Colon (tissue), 2 donors: Measurements from ENCODE around the gene USH2A.

Experiments used
- FAIRE-seq: peaks from 2 replicates; lab custom pipeline; 2012; peaks lifted over from hg19 to GRCh38; lab: Jason Lieb, UNC
- donor health status: control.
- donor health status: control.

The USH2A gene

DNA sequence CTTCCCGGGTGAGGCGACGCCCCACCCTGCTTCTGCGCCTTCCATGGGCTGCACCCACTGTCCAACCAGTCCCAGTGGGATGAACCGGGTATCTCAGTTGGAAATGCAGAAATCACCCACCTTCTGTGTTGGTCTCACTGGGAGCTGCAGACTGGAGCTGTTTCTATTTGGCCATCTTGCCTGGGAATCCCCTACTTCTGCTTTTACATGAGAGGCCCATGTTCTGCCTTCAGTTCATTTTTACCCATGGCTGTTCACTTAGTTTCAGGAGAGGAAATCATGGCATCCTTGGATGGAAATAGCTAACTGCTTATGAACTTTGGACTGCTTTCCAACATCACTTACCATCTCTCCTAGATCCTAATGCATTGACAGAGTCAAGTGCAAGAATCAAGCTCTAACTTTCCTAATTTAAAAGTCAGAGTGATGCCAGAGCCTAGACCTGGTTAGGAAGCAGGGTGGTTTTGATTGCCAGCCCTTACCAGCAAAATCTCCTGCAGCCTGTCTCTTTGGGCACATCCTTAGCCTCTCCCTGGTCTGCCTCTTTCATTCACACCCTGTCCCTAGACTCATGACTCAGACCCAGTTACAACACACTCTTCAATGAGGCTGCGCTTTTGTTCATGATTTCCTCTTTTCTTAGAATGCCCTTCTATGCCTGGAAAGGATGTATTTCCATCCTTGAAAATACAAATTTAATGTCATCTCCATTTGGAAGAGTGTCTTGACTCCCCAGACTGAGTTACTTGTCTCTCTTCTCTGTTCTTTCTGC lies 719.0 kb downstream of the USH2A start:
- no peak for FAIRE-seq

DNA sequence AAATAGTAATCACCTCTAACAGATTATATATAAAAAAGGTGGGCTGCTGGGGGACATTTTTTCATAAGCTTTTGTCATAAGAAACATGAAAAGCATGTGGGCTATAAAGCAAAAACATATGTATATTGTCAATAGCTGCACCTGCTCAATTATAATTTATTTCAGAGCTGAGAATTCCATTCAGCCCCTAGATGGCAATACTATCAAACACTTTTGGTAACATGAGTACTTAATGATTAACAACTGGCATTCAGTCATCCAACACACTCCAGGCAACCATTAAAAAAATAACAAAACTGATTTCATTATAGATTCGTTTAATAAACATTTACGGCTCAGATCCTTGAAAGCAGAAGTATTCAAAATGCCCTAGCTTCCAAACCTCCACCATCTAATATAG lies 741.0 kb downstream of the USH2A start:
- FAIRE-seq, result no peak

DNA sequence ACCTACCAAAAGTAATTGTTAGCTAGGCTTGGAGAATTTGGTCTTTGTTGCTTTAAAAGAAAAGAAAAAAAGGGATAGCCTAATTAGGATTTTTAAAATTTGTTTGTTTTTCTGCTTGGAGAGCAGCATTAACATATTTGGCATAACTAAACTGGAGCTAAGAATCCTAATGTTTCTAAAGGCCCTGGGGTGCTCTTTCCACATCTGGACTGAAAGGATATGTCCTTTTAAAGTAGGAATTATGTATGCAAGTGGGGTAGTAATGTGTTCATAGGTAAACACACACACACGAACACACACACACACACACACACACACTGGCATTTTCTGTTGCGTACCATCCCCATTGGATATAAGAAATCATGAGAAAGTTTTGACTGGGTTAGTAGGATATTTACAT lies 742.2 kb downstream of the USH2A start:
- FAIRE-seq, result no peak

DNA sequence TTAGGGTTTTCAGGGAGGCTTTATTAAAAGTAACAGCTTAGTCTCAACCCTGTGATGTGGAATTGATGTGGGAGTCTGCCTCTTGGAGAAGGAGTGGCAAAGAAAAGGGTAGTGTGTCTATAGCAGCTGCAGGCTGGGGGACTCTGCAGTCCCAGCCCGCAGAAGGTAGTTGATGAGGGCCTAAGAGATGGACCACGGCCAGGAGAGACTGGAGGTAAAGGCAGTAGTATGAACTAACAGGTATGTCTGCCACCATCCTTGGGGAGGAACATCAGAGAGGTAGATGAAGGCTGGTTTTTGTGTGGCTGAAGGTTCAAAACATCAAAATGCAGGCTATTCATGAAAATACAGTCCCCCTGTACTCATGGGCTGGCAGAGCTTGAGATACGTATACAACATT lies 744.0 kb downstream of the USH2A start:
- FAIRE-seq, result no peak

DNA sequence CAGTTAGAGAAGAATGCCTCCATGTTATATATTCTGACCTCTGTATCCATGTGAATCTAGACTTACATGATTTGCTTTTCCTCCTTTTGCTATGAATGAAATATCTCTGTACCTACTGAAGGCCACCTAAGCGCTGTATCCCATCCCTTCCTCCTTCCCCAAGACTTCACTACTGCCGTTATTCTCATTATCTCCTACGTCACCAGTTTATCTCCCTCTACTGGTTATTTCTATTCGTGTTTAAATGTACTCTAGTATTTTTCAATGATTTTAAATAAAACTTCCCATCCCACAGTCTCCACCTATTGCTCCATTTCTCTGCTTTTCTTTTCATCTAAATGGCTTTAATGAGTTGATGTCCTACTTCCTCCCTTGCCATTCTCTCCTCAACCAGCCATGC lies 746.1 kb downstream of the USH2A start:
- FAIRE-seq, result no peak

DNA sequence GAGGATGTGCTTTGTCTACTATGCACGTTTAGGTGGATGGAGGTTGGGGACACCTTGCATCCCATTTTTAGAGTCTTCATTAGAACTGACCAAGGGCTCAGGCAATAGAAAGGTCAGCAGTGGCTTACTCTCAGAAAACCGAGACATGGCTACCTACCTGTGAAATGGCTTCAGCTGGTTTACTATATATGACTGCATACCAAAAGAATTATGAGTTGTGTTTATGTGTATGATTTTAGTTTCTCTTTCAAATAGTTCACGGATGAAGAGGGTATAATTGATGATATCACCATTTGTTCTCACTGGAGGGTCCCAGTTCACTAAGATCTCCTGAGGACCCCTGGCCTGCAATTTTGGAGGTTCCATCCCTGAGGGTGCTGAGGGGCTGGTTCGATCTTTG lies 749.3 kb downstream of the USH2A start:
- FAIRE-seq, result no peak

DNA sequence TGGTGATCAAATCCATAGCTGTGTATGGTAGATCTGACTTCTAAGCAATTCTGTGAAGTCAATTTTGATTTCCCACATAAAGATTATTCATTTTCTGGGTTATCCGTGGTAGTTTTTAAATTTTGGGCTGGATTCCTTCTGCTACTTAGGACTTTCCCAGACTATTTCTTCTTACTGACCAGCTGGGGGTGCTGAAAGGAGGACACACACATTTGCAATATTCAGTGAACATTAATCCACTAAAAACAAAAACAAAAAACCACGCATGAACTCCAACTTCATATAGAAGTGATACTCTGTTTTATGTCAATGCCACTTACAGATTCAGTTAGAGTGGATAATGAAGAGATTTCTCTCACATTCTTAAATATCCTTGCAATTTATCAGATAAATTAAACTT lies 750.8 kb downstream of the USH2A start:
- FAIRE-seq, result no peak

DNA sequence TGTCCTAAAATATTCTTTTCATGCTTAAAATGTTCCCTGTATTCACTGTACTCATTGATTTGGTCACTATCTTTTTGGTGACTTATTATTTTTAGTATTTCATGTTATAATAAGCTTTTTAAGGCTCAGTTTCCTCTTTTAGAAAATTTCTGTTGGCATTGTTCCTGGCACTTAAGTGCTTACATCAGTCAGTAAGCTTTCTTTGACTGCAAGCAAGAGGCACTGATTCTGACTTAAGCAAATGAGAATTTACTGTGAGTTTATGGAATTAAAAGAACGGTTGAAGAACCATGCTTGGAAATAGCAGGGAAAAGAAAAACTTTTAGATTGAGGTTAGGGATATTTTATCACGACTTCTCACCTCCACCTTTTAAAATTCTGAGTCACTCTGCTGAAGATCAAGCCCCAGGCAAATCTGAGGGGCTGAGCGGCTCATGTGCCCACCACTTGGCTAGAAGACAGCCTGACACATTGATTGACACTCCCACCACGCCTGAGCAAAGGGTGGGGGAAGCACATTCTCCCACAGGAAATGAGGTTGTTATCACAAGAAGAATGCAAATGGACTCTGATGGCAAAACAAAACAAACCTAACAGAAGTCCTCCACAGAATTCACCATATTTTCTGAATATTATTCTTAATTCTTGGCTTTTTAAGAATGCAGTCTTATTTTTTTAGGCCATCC lies 753.3 kb downstream of the USH2A start:
- no peak for FAIRE-seq

DNA sequence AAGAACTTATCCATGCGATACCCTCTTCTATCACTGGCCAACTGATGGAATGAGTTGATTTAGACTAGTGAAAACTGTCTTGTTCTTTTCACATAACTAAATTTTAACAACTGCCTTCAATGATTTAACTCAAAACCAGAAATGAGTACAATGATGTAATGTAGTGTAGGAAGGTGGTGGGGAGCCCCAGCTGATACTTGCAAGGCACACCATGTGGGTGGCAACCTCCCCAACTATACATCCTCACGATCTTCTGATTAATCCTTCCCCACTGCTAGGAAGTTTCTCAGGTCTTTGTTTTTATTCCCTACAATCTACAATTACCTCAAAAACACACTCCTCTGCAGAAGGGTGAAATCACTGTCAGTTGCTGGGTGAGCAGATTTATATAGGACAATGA lies 755.5 kb downstream of the USH2A start:
- no peak for FAIRE-seq

DNA sequence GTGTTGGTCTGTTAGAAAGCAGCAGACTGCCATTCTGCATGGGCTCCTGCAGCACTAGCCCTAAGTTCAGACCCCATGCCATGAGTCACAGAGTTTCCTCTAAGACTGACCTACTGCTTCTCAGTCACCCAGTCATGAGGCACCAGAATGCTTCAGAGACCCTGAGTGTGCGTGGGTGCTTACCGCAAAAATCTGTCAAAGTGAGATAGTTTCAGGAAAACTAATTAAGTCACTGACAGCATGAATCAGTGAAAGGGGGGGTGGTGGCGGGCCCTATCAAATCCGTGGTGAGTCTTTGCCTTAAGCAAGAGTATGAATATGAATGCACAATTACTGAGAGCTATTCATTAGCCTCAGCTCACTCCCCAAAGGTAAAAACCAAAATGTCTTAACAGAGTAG lies 758.0 kb downstream of the USH2A start:
- no peak for FAIRE-seq

DNA sequence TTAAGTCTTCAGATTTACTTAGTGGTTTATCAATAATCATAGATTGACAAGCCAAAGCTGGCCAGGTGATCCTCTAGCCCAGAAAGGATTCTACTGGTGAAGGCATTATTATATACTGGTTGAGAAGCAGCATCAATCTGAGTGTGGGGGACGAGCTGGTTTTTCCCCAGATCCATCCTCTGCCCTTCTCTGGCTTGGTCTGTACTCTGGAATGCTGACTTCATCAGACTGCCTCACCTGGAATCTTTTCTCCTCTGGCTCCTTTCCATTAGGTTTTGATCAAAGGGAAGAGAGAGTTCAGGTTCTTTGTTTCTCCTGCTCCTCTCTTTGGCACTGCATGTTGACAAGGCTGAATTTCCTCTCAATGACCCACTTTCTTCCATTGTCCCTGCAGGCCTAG lies 762.2 kb downstream of the USH2A start:
- FAIRE-seq, result no peak

DNA sequence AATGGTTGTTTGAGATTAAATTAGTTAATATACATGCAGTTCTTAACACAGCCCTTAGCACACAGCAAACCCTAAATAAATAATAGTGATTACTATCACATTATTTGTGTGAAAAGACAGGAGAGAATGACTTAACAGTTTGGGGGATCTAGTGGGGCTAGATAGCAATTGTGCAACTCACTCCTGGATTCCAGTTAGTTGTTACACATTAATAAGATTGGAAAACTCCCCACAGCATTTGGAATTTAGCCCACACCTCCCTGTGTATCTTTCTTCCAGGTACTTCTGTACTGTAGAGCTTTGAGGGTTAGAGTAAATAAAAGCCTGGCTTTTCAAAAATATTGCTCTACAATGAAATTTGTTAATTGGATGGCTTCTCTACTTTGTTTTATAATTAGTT lies 763.0 kb downstream of the USH2A start:
- FAIRE-seq, result no peak

DNA sequence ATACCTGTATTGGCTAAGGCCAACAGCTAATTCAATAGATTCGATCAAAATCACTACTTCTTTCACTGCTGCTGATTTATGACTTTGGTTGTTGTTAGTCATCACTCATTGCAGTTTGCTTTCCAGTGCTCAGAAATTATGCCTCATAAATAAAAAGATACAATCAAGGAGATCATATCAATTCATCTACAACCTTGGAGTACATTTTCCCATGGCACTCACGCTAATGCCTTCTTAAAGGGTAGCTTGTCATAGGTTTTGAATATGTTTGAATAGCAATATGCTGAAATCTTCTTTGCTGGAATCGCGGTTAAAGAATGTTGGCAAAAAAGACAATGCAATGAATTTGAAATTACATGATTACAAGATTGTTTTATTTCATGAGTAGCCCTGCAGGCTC lies 766.2 kb downstream of the USH2A start:
- FAIRE-seq, result no peak

DNA sequence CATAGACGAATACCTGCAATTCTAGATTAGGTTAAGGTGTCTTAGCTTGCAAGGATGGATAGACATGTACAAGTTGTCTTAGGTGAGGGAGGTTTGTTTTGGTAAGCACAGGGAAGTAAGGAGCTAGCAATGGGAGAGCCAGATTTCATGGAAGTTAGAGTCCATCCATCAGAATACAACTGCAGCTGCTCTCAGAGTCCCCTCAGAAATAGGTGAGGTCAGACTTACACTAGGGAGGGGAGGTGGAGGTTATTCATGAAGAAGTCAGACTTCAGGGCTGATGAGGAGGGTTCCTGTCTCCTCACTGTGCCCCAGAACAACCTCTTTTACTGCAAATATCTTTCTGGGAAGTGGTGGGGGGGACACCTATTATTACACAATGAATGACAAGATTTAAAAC lies 770.9 kb downstream of the USH2A start:
- no peak for FAIRE-seq

DNA sequence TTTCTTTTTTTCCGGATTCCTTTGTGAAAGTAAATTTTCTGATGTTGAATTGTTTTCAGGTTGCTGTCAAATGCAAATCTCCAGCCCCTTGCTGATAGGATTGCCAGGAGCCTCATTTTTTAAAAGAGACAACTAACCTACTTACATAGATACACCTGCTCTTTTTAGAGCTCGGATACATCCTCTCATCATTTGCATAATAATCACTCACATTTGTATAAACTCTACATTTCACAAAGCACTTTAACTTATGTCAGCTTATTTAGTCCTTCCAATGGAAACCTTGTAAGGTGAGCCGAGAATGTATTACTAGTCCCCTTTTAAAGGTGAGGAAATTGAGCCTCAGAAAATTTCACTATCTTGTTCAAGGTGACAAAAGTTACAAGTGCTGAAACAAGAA lies 771.4 kb downstream of the USH2A start:
- FAIRE-seq, result no peak

DNA sequence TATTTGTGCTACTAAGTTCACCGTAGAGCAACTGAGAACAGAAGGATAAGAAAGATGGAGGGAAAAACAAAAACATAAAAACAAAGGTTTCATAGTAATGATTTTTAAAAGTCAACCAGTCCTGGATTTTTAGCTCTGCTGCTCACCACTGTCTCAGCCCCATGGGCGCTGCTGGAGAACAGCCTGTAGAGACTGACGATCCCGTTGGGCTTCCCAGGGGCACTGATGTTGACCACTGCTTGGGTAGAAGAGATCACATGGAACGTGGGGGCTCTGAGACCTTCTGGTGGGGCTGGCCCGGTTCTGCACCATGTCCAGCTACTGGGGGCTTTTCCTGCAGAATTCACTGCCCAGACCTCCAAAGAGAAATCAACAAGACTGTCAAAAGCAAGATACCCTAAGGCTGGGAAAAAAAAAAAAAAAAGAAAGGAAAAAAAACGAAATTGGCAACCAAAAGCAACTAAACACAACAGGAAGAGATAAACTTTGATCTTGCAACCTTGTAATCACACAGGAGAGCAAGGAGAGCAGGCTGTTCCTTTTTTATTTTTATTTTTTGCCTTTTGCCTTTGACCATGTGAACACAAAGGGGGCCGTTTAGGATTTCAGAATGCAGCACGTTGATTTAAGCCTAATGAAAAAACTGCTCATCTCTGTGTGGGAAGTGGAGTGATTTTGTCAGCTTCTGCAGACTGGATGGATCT lies 772.6 kb downstream of the USH2A start:
- FAIRE-seq, result no peak

DNA sequence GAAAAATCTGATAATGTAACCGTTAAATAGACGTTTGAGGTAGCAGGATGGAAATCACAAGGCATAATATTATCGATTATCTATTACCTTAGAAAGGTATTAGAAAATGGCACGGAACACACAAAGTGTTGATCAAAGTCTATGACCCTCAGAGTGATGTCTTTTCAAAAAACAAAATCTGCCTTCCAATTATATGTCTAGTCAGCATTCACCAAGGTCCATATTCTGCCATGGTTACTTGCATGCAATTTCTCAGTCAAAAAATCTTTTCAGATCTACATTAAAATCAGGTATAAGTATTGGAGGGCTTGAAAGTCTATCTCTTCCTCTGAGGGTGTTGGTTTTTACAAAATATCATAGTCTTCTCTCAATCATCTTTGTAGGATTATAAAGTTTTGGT lies 774.3 kb downstream of the USH2A start:
- no peak for FAIRE-seq

DNA sequence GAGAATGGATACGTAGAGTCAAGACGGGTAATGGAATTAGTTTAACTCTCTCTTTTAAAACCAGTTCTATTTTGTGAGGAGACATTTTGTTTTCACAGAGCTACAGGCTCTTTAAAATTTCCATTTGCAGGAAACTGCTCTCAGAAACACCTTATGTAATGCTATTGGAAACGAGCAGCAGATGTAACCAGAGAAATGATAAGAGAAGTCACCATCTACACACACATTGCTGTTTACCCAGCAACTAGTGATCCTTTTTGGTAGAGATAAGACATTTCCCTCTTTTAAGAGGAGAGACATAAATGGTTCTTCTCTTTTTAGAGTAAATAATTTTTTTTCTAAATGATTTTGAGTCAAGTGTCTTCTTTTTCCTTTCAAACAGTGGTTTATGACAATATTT lies 775.5 kb downstream of the USH2A start:
- no peak for FAIRE-seq

DNA sequence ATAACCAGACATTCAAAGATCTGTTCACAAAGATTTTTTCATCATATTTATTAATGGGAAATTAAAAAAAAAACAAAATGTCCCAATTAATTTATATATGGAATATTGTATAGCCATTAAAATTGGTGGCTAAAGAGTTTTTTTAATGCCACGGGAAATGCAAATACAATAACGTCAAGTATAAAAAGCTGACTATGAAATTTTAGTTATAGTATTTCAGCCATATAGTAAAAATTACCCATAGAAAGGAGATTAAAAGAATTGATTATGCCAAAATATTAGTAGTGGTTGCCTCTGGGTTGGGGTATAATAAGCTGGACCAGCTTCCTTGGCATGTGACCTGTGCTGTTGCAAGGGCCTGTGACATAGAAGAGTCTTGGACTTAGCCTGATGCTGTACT lies 777.4 kb downstream of the USH2A start:
- FAIRE-seq, result no peak

DNA sequence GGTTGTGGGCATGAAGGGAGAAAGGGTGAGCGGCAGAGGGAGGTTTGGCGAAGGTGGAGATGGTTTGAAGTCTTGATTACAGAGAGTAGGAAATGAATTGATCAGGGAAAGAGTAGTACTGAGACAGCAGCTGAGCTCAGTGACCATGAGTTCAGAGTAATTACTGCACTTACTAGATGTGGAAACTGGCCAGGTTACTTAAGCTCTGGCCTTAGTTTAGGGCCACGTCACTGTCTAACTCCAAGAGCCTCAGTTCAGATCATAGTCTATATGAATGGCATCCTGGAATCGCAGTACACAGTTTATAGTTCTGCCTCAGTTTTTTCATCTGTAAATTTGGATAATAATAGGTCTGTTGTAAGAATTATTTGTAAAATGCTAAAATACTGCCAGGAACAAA lies 778.1 kb downstream of the USH2A start:
- no peak for FAIRE-seq

DNA sequence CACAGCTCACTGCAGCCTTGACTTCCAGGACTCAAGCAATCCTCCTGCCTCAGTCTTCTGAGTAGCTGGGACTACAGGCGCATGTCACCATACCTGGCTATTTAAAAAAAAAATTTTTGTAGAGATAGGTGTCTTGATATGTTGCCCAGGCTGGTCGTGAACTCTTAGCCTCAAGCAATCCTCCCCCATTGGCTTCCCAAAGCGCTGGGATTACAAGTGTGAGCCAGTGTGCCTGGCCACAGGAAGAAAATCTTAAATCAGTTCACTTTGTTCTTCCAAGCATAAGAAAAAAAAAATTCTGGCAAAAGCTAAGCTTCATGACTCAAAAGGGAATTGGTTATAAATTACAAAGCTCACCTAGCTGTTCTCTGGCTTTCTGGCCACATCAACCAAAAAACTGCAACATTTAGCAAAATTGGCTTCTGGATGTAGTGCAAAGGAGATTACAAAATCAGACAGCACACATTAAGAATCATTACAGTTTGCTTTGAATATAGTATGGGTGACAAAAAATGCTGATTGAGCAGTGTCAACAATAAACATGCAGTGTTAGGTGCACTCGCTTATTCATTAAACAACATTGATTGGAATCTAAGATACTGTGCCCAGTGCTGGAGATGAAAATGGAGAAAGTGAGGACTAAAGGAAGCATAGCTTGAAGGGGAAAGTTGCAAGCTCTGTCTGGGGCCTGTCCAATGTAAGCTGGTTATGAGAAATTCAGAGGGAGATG lies 779.5 kb downstream of the USH2A start:
- no peak for FAIRE-seq

DNA sequence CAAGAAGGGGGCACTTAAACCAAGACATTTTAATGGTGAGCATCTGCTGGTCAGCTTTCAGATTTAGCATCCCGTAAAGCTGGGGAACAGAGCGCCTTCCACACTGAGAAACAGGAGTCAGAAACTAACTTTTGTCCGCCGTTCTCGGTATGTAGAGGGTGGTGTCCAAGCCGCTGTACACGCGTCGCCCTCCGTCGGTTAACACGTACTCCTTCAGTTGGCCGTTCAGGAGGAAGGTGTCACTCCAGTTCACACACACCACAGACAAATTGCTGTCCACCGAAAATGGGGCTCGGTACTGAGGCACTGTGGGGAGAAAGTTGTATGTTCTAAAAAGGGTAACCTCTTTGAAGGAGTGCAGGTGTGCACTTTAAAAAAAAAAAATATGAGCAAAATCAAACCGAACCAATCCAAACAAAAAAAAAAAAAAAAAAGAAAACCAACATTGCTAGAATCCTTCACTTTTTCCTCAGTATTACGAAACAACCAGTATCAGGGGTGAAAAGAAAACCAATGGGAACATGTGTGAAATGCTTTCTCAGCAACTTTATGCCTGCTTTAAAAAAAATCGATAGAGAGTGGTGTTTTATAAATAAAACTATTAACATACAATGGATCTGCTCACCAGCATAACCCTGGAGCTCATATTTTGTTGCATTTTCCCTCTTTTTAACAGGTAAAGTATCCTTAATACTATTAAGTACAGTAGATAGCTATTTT lies 782.7 kb downstream of the USH2A start:
- FAIRE-seq, result no peak
